GM12801 (cell line): ENCODE measurements around the gene HIVEP3.

Source experiments
- CTCF ChIP-seq: IDR thresholded peaks from one replicate; pipeline ENCODE4 v1.5.1; 2011; ENCODE audit warnings: control low read depth; ENCODE audit not compliant: insufficient read length; ENCODE audit errors: extremely low read depth

The HIVEP3 gene

GRCh38 chr1:41528726-41529605, 389.8 kb downstream of the HIVEP3 start:
- no peak for TF ChIP-seq CTCF

GRCh38 chr1:41528106-41528505, 390.6 kb downstream of the HIVEP3 start:
- no peak for TF ChIP-seq CTCF

- TF ChIP-seq CTCF = no peak
Measured at GRCh38 chr1:41526956-41527561, 391.7 kb downstream of the HIVEP3 start.

- TF ChIP-seq CTCF = no peak
Measured at GRCh38 chr1:41525891-41526587, 392.7 kb downstream of the HIVEP3 start.

- no peak for TF ChIP-seq CTCF
Measured at GRCh38 chr1:41524676-41525675, 393.7 kb downstream of the HIVEP3 start.

GRCh38 chr1:41523949-41524675, 394.6 kb downstream of the HIVEP3 start:
- TF ChIP-seq CTCF = no peak
